A673 (cell line): Measurements from ENCODE around the gene OXCT1.

Experiments used
- EZH2 ChIP-seq: fragments of 200-600 bp; sonication (generic); IDR thresholded peaks from 2 replicates; pipeline ENCODE4 v1.6.1; 2017; ENCODE audit warnings: borderline replicate concordance, low read depth, mild to moderate bottlenecking, mixed read lengths, antibody characterized with exemption, low read length; ENCODE audit not compliant: poor library complexity, severe bottlenecking
- TF ChIP-seq, protein P1 (sequence below): fragments of 300-800, 200-600 bp; sonication (generic); conservative IDR thresholded peaks from 2 replicates; pipeline ENCODE4 v1.5.1; 2017; ENCODE audit warnings: low read depth, mild to moderate bottlenecking, antibody characterized with exemption, low read length, moderate library complexity, mixed read lengths

DNA sequence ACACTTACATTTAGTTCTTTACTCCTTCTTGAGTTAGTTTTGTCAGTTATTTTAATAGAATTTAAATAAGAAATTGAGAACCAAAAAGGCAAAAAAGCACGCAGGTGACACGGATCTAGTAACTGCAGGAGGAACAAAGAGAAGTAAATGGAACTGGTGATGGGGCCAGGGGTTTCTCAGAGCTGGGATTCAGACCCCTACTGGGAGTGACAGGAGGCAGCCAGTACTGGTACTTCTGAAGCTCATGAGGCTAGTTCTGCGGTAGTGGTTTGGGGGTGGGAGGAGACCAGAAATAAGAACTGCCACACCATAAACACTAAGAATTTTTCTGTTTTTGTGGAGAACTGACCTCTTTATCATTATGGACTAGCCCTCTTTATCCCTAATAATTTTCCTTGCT, 48.2 kb downstream of the OXCT1 start:
- TF ChIP-seq, protein P1, sequence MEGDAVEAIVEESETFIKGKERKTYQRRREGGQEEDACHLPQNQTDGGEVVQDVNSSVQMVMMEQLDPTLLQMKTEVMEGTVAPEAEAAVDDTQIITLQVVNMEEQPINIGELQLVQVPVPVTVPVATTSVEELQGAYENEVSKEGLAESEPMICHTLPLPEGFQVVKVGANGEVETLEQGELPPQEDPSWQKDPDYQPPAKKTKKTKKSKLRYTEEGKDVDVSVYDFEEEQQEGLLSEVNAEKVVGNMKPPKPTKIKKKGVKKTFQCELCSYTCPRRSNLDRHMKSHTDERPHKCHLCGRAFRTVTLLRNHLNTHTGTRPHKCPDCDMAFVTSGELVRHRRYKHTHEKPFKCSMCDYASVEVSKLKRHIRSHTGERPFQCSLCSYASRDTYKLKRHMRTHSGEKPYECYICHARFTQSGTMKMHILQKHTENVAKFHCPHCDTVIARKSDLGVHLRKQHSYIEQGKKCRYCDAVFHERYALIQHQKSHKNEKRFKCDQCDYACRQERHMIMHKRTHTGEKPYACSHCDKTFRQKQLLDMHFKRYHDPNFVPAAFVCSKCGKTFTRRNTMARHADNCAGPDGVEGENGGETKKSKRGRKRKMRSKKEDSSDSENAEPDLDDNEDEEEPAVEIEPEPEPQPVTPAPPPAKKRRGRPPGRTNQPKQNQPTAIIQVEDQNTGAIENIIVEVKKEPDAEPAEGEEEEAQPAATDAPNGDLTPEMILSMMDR = no peak
- TF ChIP-seq EZH2 = no peak
